ENCODE measurements around the gene NPTN.
A peak's percentile ranks its signal among the peaks of the same experiment; 100 is the strongest.

NPTN gene

GRCh38 chr15:73631915-73632669, 1.1 kb downstream of the NPTN start:
- DNase-seq: peak in 10 of 14 donors; percentile 3 to 46 (median 28)

GRCh38 chr15:73630921-73631362, 2.2 kb downstream of the NPTN start:
- peak in 1 of 14 donors; percentile 46 for DNase-seq

- no peak for DNase-seq
These were observed 3.3 kb downstream of the NPTN start for GRCh38 chr15:73629798-73630429.

- no peak for DNase-seq
These were observed 4.0 kb downstream of the NPTN start for GRCh38 chr15:73628976-73629797.

GRCh38 chr15:73628102-73628501, 5.1 kb downstream of the NPTN start:
- DNase-seq: no peak

- DNase-seq: no peak
These were observed 7.1 kb downstream of the NPTN start for GRCh38 chr15:73626072-73626471.

- DNase-seq: no peak
These were observed 8.7 kb downstream of the NPTN start for GRCh38 chr15:73624530-73624929.

- DNase-seq: no peak
These were observed 11.8 kb downstream of the NPTN start for GRCh38 chr15:73621286-73621826.

- DNase-seq: no peak
These were observed 13.1 kb downstream of the NPTN start for GRCh38 chr15:73620078-73620477.

GRCh38 chr15:73617913-73618312, 15.3 kb downstream of the NPTN start:
- DNase-seq: no peak

- DNase-seq: no peak
These were observed 15.8 kb downstream of the NPTN start for GRCh38 chr15:73617301-73617831.

- DNase-seq: no peak
These were observed 24.2 kb downstream of the NPTN start for GRCh38 chr15:73608941-73609340.

- DNase-seq: no peak
These were observed 24.7 kb downstream of the NPTN start for GRCh38 chr15:73608475-73608874.

- no peak for DNase-seq
These were observed 25.3 kb downstream of the NPTN start for GRCh38 chr15:73607843-73608242.

- DNase-seq: no peak
These were observed 25.8 kb downstream of the NPTN start for GRCh38 chr15:73607405-73607804.

GRCh38 chr15:73605759-73606436, 27.3 kb downstream of the NPTN start:
- DNase-seq: no peak

GRCh38 chr15:73604477-73604876, 28.7 kb downstream of the NPTN start:
- no peak for DNase-seq

GRCh38 chr15:73602992-73603391, 30.2 kb downstream of the NPTN start:
- no peak for DNase-seq

- DNase-seq: no peak
These were observed 30.7 kb downstream of the NPTN start for GRCh38 chr15:73602446-73602843.

- peak in 3 of 14 donors; percentile 3 to 71 (median 23) for DNase-seq
These were observed 31.4 kb downstream of the NPTN start for GRCh38 chr15:73601451-73602445.

Data from C1 segment of cervical spinal cord (tissue), 14 donors.